Neural progenitor cell (in vitro differentiated cells): ENCODE results near the gene SPTSSA.

Experiments
- EZH2 ChIP-seq: fragments of 200-600 bp; sonication (generic); IDR thresholded peaks from 2 replicates; pipeline ENCODE4 v1.6.1; 2017; ENCODE audit warnings: antibody characterized with exemption, mild to moderate bottlenecking, moderate library complexity
- EZH2phosphoT487 ChIP-seq: fragments of 200-600 bp; sonication (generic); IDR thresholded peaks from 2 replicates; pipeline ENCODE4 v1.6.1; 2017; ENCODE audit warnings: antibody characterized with exemption
- TF ChIP-seq, protein P1 (sequence below): fragments of 200-600 bp; sonication (generic); IDR thresholded peaks from 2 replicates; pipeline ENCODE4 v1.5.1; 2017; ENCODE audit warnings: antibody characterized with exemption, mild to moderate bottlenecking

GRCh38 chr14:34386865-34387485, 75.1 kb downstream of the SPTSSA start:
- TF ChIP-seq, protein P1, sequence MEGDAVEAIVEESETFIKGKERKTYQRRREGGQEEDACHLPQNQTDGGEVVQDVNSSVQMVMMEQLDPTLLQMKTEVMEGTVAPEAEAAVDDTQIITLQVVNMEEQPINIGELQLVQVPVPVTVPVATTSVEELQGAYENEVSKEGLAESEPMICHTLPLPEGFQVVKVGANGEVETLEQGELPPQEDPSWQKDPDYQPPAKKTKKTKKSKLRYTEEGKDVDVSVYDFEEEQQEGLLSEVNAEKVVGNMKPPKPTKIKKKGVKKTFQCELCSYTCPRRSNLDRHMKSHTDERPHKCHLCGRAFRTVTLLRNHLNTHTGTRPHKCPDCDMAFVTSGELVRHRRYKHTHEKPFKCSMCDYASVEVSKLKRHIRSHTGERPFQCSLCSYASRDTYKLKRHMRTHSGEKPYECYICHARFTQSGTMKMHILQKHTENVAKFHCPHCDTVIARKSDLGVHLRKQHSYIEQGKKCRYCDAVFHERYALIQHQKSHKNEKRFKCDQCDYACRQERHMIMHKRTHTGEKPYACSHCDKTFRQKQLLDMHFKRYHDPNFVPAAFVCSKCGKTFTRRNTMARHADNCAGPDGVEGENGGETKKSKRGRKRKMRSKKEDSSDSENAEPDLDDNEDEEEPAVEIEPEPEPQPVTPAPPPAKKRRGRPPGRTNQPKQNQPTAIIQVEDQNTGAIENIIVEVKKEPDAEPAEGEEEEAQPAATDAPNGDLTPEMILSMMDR = no peak
- TF ChIP-seq EZH2phosphoT487 (no peak), EZH2 (no peak)
